ENCODE data around the gene ARPIN.

DNA sequence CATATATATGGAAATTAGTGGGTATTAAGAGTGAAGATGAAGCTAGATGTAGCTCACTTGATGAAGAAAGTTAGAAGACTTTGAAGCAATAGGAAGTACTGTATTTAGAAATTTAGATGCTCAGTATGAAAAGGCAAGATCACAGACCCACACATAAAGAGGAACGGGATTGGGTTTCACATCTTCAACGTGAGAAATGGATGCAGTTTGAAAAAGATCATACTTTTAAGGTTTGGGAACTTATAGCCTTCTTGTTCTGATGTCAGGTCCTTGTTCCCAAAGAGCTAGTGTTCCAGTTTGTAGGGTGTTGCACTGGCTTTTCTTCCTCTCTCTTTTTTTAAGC is 35.7 kb downstream of the ARPIN start:
- no peak for TF ChIP-seq MAFG (tag; conservative IDR thresholded peaks at IDR 0.05)
- TF ChIP-seq SIRT6 (IDR thresholded peaks at IDR 0.05; ENCODE audit: low read depth, low read length), result no peak
- TF ChIP-seq, protein P1, sequence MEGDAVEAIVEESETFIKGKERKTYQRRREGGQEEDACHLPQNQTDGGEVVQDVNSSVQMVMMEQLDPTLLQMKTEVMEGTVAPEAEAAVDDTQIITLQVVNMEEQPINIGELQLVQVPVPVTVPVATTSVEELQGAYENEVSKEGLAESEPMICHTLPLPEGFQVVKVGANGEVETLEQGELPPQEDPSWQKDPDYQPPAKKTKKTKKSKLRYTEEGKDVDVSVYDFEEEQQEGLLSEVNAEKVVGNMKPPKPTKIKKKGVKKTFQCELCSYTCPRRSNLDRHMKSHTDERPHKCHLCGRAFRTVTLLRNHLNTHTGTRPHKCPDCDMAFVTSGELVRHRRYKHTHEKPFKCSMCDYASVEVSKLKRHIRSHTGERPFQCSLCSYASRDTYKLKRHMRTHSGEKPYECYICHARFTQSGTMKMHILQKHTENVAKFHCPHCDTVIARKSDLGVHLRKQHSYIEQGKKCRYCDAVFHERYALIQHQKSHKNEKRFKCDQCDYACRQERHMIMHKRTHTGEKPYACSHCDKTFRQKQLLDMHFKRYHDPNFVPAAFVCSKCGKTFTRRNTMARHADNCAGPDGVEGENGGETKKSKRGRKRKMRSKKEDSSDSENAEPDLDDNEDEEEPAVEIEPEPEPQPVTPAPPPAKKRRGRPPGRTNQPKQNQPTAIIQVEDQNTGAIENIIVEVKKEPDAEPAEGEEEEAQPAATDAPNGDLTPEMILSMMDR (IDR thresholded peaks at IDR 0.05 in 2 of 3, conservative IDR thresholded peaks at IDR 0.05 in 1 of 3; ENCODE audit: insufficient read depth in 2 of 3, low read depth in 1 of 3, low read length in 3 of 3), result no peak
- TF ChIP-seq TRIM24 (IDR thresholded peaks at IDR 0.05), result no peak
- no peak for TF ChIP-seq DPF2 (IDR thresholded peaks at IDR 0.05)
- no peak for TF ChIP-seq CREB1 (IDR thresholded peaks at IDR 0.05)
- TF ChIP-seq CREB1 (CRISPR knock-in tag; IDR thresholded peaks at IDR 0.05), result no peak
- no peak for TF ChIP-seq CBX2 (IDR thresholded peaks at IDR 0.05; ENCODE audit: insufficient read depth, low read length, poor library complexity, severe bottlenecking)
- no peak for TF ChIP-seq ZBTB49 (CRISPR knock-in tag; IDR thresholded peaks at IDR 0.05; ENCODE audit: borderline replicate concordance)
